T-helper 1 cell treated with Interleukin-12 subunit alpha and Interleukin-12 subunit beta and Interleukin-4 antibody, amounts not matched to agents 30 ng/mL and 1 ng/mL, for 36 hours (primary cell): Measurements from ENCODE around the gene DCBLD2. TPM values are rescaled to one million over a fixed set of nuclear protein-coding genes. Genes with fewer than 3 reads are reported as not detected.

Experiments
- intact Hi-C: fragments of 100-400 bp; cut with micrococcal nuclease; formaldehyde crosslinking; loops from one replicate; pipeline ENCODE4 v1.15.1; 2024
- total RNA-seq: library from RNA; stranded (reverse); gene quantifications from 2 replicates; pipeline ENCODE4 v1.2.3, GENCODE V29; 2022

Gene DCBLD2, protein sequence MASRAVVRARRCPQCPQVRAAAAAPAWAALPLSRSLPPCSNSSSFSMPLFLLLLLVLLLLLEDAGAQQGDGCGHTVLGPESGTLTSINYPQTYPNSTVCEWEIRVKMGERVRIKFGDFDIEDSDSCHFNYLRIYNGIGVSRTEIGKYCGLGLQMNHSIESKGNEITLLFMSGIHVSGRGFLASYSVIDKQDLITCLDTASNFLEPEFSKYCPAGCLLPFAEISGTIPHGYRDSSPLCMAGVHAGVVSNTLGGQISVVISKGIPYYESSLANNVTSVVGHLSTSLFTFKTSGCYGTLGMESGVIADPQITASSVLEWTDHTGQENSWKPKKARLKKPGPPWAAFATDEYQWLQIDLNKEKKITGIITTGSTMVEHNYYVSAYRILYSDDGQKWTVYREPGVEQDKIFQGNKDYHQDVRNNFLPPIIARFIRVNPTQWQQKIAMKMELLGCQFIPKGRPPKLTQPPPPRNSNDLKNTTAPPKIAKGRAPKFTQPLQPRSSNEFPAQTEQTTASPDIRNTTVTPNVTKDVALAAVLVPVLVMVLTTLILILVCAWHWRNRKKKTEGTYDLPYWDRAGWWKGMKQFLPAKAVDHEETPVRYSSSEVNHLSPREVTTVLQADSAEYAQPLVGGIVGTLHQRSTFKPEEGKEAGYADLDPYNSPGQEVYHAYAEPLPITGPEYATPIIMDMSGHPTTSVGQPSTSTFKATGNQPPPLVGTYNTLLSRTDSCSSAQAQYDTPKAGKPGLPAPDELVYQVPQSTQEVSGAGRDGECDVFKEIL
- total RNA-seq, result 0.93 and 1.7 TPM in 2 replicates

- intact Hi-C loops, result loop anchor here (1.0 to 10.0 kb wide), 13 partner anchors 85 to 1808 kb away; partner anchors contain the start of genes ARL6, CLDND1, CMSS1 and CPOX
Observed at GRCh38 chr3:98901392-98902350, at the start of gene DCBLD2. Gene DCBLD2 (minus strand): TSS chr3:98901695. CDS start chr3:98901326, 369 bp downstream.

DNA sequence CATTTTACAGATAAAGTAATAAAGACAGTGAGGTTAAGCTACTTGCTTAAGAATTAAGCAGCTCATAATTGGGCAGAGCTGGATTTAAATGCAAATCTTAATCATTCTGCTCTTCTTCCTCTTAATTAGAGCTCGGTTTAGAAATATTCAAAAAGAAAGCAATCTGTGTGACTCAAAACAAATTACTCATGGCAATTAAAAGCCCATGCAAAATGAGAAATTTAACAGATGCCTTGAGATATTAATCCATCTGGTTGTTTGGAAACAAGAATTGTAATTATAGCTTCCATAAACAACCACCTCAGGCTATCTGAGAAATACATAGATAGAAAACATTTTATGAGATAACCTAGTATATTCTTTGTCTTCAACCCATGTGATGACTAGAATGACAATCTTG is 44.2 kb upstream of the DCBLD2 start:
- intact Hi-C loops, result no loop called here

GRCh38 chr3:98945101-98945524 is 43.6 kb upstream of the DCBLD2 start:
- intact Hi-C loops, result no loop called here

GRCh38 chr3:98930413-98930812 is 28.9 kb upstream of the DCBLD2 start:
- intact Hi-C loops, result no loop called here

- intact Hi-C loops, result no loop called here
Observed at GRCh38 chr3:98921957-98922356, 20.5 kb upstream of the DCBLD2 start.

GRCh38 chr3:98920166-98920565 is 18.7 kb upstream of the DCBLD2 start:
- intact Hi-C loops, result no loop called here

GRCh38 chr3:98918586-98918985 is 17.1 kb upstream of the DCBLD2 start:
- intact Hi-C loops, result no loop called here

GRCh38 chr3:98917608-98918007 is 16.1 kb upstream of the DCBLD2 start:
- intact Hi-C loops, result no loop called here

- intact Hi-C loops, result no loop called here
Observed at GRCh38 chr3:98914210-98915080, 12.9 kb upstream of the DCBLD2 start.

- intact Hi-C loops, result no loop called here
Observed at GRCh38 chr3:98912448-98912847, 11.0 kb upstream of the DCBLD2 start.

DNA sequence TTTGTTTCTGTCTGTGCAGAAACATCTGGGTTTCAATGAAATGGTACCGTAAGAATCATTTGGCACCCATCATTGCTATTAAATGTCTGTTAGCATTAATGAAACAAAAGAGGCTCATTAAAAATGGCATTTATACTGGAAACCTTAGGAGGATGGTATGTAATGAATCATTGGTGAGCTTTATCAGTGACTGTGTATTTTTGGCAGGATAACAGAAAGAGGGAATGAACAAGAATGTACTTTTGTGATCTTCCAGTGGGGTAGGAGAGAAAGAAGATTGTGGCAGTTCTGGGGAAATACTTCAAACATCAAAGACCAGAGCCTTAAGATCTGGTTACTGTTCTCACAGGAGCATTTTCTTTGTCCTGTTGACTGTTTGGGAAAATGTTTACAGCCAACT is 4.7 kb upstream of the DCBLD2 start:
- intact Hi-C loops, result loop anchor here (10.0 kb wide), 1 partner anchor 341 kb away; no protein-coding TSS in a partner anchor

DNA sequence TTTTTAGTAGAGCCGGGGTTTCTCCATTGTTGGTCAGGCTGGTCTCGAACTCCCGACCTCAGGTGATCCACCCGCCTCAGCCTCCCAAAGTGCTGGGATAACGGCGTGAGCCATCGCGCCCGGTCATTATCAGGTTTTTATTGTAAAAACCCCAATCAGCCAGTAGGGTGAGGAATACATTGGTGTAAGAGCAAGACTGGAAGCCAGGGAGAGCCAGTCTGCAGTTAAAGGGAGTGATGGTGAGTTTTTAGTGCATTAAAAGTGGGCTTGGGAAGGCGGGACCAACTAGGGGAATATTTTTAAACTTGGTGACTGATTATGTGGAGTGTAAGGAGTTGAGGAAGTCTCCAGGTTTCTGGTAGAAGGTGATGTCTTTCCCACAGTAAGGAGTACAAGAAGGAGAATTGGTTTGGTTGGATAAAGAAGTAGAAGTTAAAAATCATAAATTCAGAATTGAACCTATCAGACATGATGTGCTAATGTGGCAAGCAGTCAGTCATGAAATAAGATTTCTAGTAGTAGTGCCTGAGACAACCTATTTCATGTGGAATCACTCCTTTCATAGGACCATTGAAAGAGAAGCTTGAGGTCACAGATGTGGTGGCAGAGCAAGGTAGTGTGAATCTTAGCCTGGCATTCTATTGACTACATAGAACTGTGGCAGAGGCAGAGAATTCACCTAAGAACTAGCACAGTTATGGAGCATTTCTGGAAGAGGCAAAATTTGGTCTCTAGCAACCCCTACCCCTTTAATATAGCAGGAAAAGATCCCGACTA is 2.4 kb upstream of the DCBLD2 start:
- intact Hi-C loops, result loop anchor here (5.0 to 10.0 kb wide), 3 partner anchors 339 to 973 kb away; partner anchors contain the start of gene RIOX2

- intact Hi-C loops, result loop anchor here (5.0 to 10.0 kb wide), 3 partner anchors 338 to 974 kb away; partner anchors contain the start of gene RIOX2
Observed at GRCh38 chr3:98903099-98903498, 1.6 kb upstream of the DCBLD2 start.

GRCh38 chr3:98902351-98902740 is 851 bp upstream of the DCBLD2 start:
- intact Hi-C loops, result loop anchor here (5.0 to 10.0 kb wide), 3 partner anchors 338 to 975 kb away; partner anchors contain the start of gene RIOX2

- intact Hi-C loops, result loop anchor here (1.0 to 10.0 kb wide), 13 partner anchors 84 to 1808 kb away; partner anchors contain the start of genes ARL6, CLDND1, CMSS1 and CPOX
Observed at GRCh38 chr3:98901119-98901391, 440 bp downstream of the DCBLD2 start.

- intact Hi-C loops, result loop anchor here (1.0 to 10.0 kb wide), 13 partner anchors 84 to 1809 kb away; partner anchors contain the start of genes ARL6, CLDND1, CMSS1 and CPOX
Observed at GRCh38 chr3:98900265-98901118, 1.0 kb downstream of the DCBLD2 start.

DNA sequence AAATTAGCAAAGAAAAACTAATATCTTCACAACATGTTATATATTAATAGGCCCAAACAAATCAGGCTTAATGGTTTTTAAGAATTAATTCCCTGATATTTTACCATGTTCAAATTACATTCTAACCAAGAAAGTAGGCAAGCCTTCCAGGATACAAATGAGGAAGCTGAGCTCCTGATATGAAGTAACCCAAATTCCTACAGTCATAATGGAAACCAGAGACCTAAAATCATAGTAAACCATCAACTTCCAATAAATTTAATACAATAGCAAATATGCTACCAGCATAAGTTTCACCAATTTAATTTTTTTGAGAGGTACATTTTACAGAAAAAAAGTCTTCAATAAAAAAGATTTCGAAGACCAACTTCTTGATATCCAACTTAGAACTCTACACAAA is 3.8 kb downstream of the DCBLD2 start:
- intact Hi-C loops, result no loop called here
